HepG2 (cell line): Measurements from ENCODE around the gene EIF4G3. TPM values are rescaled to one million over a fixed set of nuclear protein-coding genes. Genes with fewer than 3 reads are reported as not detected.
A peak's percentile ranks its signal among the peaks of the same experiment; 100 is the strongest.

Source experiments
- ARNT2 ChIP-seq: sonication (generic); formaldehyde crosslinking; IDR thresholded peaks from 2 replicates; pipeline ENCODE4 v1.8.0; 2022; ENCODE audit warnings: mild to moderate bottlenecking, low read depth, missing genetic modification reagents, moderate library complexity
- CBX1 ChIP-seq: IDR thresholded peaks from one replicate; pipeline ENCODE4 v1.6.1; 2016; ENCODE audit warnings: antibody characterized with exemption, low read depth
- CHD2 ChIP-seq: IDR thresholded peaks from 2 replicates; pipeline ENCODE4 v1.6.1; 2011; ENCODE audit warnings: low read depth, low read length, improper control_type of control experiment
- EP300 ChIP-seq, 3 experiments: sonication (generic) in 1 of 3; formaldehyde crosslinking in 1 of 3; IDR thresholded peaks; 2 replicates each; pipeline versions ENCODE4 v1.5.1 to v1.6.1; 2011 to 2020; ENCODE audit warnings: low read depth in 2 of 3, low read length in 2 of 3, borderline replicate concordance in 1 of 3, improper control_type of control experiment in 1 of 3, mild to moderate bottlenecking in 1 of 3, missing genetic modification reagents in 1 of 3, moderate library complexity in 1 of 3
- FLYWCH1 ChIP-seq: sonication (generic); formaldehyde crosslinking; IDR thresholded peaks from 2 replicates; pipeline ENCODE4 v1.8.1; 2023; ENCODE audit warnings: mild to moderate bottlenecking, missing genetic modification reagents
- FOXA3 ChIP-seq: IDR thresholded peaks from 2 replicates; pipeline ENCODE4 v1.6.1; 2016; ENCODE audit warnings: missing genetic modification reagents, missing compliant biosample characterization
- KAT2B ChIP-seq: fragments of 150-350 bp; IDR thresholded peaks from 2 replicates; pipeline ENCODE4 v1.6.1; 2014; ENCODE audit warnings: low read depth, low read length, borderline replicate concordance
- KAT7 ChIP-seq: IDR thresholded peaks from 2 replicates; pipeline ENCODE4 v1.6.1; 2018; ENCODE audit warnings: borderline replicate concordance, missing compliant biosample characterization
- MBD4 ChIP-seq: IDR thresholded peaks from 2 replicates; pipeline ENCODE4 v1.6.1; 2012; ENCODE audit warnings: low read length, inconsistent platforms, borderline replicate concordance
- MXD4 ChIP-seq: IDR thresholded peaks from 2 replicates; pipeline ENCODE4 v1.6.1; 2016; ENCODE audit warnings: mild to moderate bottlenecking, missing biosample characterization, missing genetic modification reagents
- PHF8 ChIP-seq: sonication (generic); formaldehyde crosslinking; IDR thresholded peaks from 2 replicates; pipeline ENCODE4 v1.5.0; 2020; ENCODE audit warnings: missing genetic modification reagents
- PLRG1 ChIP-seq: fragments of 450-650 bp; conservative IDR thresholded peaks from 2 replicates; pipeline ENCODE4 v1.6.1; 2016
- RXRB ChIP-seq: IDR thresholded peaks from 2 replicates; pipeline ENCODE4 v1.6.1; 2016; ENCODE audit warnings: borderline replicate concordance, missing genetic modification reagents, missing compliant biosample characterization
- SAFB2 ChIP-seq: sonication (generic); formaldehyde crosslinking; IDR thresholded peaks from 2 replicates; pipeline ENCODE4 v1.5.1; 2020; ENCODE audit warnings: missing genetic modification reagents, low read depth, mild to moderate bottlenecking, borderline replicate concordance
- ZFY ChIP-seq: sonication (generic); formaldehyde crosslinking; IDR thresholded peaks from 2 replicates; pipeline ENCODE4 v1.4.0; 2020; ENCODE audit warnings: missing genetic modification reagents
- ZNF17 ChIP-seq: sonication (generic); formaldehyde crosslinking; IDR thresholded peaks from 2 replicates; pipeline ENCODE4 v1.5.0; 2020; ENCODE audit warnings: mild to moderate bottlenecking, missing genetic modification reagents
- ZNF264 ChIP-seq: sonication (generic); formaldehyde crosslinking; IDR thresholded peaks from 2 replicates; pipeline ENCODE4 v1.4.0; 2020; ENCODE audit warnings: missing genetic modification reagents
- ZNF468 ChIP-seq: sonication (generic); formaldehyde crosslinking; IDR thresholded peaks from 2 replicates; pipeline ENCODE4 v1.8.0; 2022; ENCODE audit warnings: mild to moderate bottlenecking, moderate library complexity, missing genetic modification reagents
- ZSCAN25 ChIP-seq: sonication (generic); formaldehyde crosslinking; IDR thresholded peaks from 2 replicates; pipeline ENCODE4 v1.8.0; 2022; ENCODE audit warnings: mild to moderate bottlenecking, missing genetic modification reagents
- polyA plus RNA-seq, 8 experiments: library from polyadenylated mRNA; depleted of rRNA in 3 of 8; stranded (reverse) in 7 of 8; unstranded in 1 of 8; fragments of >200 nt; fragmentation: Illumina TruSeq in 4 of 8; extraction: Trizol in 4 of 8; gene quantifications; 2 replicates each; pipeline versions ENCODE4 v1.2.1 to v1.2.3, GENCODE V29; 2011 to 2016; ENCODE audit warnings: low read depth in 4 of 8, missing spikeins in 1 of 8, mixed read lengths in 1 of 8; ENCODE audit not compliant: insufficient read depth in 1 of 8
- total RNA-seq, 5 experiments: library from RNA; depleted of rRNA; stranded (reverse); fragments of >200 nt; fragmentation: Illumina TruSeq; extraction: Trizol; gene quantifications; 2 replicates each; pipeline ENCODE4 v1.2.3, GENCODE V29; 2016; ENCODE audit warnings: low read depth in 1 of 5
- TF ChIP-seq, protein P1 (sequence below): sonication (generic); formaldehyde crosslinking; IDR thresholded peaks from 2 replicates; pipeline ENCODE4 v1.4.0; 2020; ENCODE audit warnings: missing genetic modification reagents
- TF ChIP-seq, protein P2 (sequence below): sonication (generic); formaldehyde crosslinking; IDR thresholded peaks from 2 replicates; pipeline ENCODE4 v1.4.0; 2020; ENCODE audit warnings: mild to moderate bottlenecking, missing genetic modification reagents
- TF ChIP-seq, protein P3 (sequence below): sonication (generic); formaldehyde crosslinking; IDR thresholded peaks from 2 replicates; pipeline ENCODE4 v1.5.1; 2020; ENCODE audit warnings: mild to moderate bottlenecking, moderate library complexity, missing genetic modification reagents
- TF ChIP-seq, protein P4 (sequence below): sonication (generic); formaldehyde crosslinking; IDR thresholded peaks from 2 replicates; pipeline ENCODE4 v1.8.0; 2022; ENCODE audit warnings: low read depth, missing genetic modification reagents
- TF ChIP-seq, protein P5 (sequence below): sonication (generic); formaldehyde crosslinking; IDR thresholded peaks from 2 replicates; pipeline ENCODE4 v1.4.0; 2020; ENCODE audit warnings: missing genetic modification reagents

EIF4G3 gene
- total and polyA plus RNA-seq, 2 of the 13 experiments (the other 11 are each of a cell fraction or from before 2014, with no cell fraction given) = 22.2 to 27.6 TPM

DNA sequence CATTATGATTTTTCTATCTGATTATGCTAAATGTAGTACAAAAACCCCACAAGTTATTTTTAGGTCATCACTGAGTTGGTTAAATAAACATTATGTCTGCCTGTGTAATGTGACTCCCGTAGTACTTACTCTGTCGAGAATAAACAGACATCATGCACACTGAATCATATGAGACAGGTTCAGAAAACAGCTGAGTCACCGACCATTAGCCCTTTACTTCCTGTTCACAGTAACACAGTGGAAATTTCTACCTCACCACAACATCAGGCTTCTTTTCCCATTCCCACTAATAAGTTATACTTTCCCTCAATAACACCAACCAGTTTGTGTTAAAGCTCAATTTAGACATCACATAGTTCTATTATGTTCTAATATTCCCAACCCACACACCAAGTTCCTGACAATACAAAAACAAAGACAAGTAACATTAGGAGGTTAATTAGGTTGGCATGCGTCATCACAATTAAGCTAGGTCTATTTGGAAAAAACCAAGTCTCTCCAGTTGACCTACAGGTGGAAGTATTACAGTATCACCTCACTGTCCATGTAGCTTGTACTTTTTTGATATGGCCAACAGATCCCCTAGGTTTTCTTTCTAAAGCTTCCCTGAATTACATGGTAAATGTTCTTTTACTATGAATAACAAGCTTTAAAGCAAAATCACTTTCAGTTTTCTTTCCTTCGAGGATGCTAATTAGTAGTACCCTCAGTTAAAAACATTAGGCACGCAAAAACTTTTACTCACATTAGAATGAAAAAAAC lies 154.2 kb downstream of the EIF4G3 start (continued):
- TF ChIP-seq ZSCAN25 (CRISPR knock-in tag) = no peak
- no peak for TF ChIP-seq ARNT2 (CRISPR knock-in tag)
- no peak for TF ChIP-seq CBX1
- TF ChIP-seq MBD4 = no peak
- no peak for TF ChIP-seq PLRG1
- TF ChIP-seq, protein P1, sequence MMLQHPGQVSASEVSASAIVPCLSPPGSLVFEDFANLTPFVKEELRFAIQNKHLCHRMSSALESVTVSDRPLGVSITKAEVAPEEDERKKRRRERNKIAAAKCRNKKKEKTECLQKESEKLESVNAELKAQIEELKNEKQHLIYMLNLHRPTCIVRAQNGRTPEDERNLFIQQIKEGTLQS (CRISPR knock-in tag) = peak; percentile 62; the same call in 1 of the 2 replicates
- no peak for TF ChIP-seq CHD2
- TF ChIP-seq, protein P2, sequence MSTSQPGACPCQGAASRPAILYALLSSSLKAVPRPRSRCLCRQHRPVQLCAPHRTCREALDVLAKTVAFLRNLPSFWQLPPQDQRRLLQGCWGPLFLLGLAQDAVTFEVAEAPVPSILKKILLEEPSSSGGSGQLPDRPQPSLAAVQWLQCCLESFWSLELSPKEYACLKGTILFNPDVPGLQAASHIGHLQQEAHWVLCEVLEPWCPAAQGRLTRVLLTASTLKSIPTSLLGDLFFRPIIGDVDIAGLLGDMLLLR = no peak
- TF ChIP-seq, protein P3, sequence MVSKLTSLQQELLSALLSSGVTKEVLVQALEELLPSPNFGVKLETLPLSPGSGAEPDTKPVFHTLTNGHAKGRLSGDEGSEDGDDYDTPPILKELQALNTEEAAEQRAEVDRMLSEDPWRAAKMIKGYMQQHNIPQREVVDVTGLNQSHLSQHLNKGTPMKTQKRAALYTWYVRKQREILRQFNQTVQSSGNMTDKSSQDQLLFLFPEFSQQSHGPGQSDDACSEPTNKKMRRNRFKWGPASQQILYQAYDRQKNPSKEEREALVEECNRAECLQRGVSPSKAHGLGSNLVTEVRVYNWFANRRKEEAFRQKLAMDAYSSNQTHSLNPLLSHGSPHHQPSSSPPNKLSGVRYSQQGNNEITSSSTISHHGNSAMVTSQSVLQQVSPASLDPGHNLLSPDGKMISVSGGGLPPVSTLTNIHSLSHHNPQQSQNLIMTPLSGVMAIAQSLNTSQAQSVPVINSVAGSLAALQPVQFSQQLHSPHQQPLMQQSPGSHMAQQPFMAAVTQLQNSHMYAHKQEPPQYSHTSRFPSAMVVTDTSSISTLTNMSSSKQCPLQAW (CRISPR knock-in tag) = no peak
- no peak for TF ChIP-seq KAT2B
- TF ChIP-seq RXRB = peak; percentile 83
- TF ChIP-seq, protein P4, sequence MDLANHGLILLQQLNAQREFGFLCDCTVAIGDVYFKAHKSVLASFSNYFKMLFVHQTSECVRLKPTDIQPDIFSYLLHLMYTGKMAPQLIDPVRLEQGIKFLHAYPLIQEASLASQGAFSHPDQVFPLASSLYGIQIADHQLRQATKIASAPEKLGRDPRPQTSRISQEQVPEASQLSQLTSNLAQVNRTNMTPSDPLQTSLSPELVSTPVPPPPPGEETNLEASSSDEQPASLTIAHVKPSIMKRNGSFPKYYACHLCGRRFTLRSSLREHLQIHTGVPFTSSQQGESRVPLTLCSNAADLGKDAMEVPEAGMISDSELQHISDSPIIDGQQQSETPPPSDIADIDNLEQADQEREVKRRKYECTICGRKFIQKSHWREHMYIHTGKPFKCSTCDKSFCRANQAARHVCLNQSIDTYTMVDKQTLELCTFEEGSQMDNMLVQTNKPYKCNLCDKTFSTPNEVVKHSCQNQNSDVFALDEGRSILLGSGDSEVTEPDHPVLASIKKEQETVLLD (CRISPR knock-in tag) = no peak
- TF ChIP-seq KAT7 (CRISPR knock-in tag) = 0 out of 2 replicates have a peak, but pooled peaks have one; percentile 40
- no peak for TF ChIP-seq ZFY (CRISPR knock-in tag)
- TF ChIP-seq MXD4 (CRISPR knock-in tag) = peak; percentile 42; the same call in 1 of the 2 replicates
- TF ChIP-seq EP300 (IDR thresholded peaks at IDR 0.05; ENCODE audit: low read depth in 2 of 2, low read length in 2 of 2) = peak in 1 of 2 experiments; percentile 87; a peak in 2 of 4 replicates
- TF ChIP-seq EP300 (CRISPR knock-in tag; IDR thresholded peaks at IDR 0.05; ENCODE audit: borderline replicate concordance) = peak; percentile 59; the same call in 1 of the 2 replicates
- TF ChIP-seq ZNF264 (CRISPR knock-in tag) = 0 out of 2 replicates have a peak, but pooled peaks have one; percentile 21
- TF ChIP-seq SAFB2 (CRISPR knock-in tag) = no peak
- TF ChIP-seq FOXA3 (CRISPR knock-in tag) = peak; percentile 86
- no peak for TF ChIP-seq PHF8 (CRISPR knock-in tag)
- no peak for TF ChIP-seq ZNF17 (CRISPR knock-in tag)
- TF ChIP-seq FLYWCH1 (CRISPR knock-in tag) = no peak
- no peak for TF ChIP-seq ZNF468 (CRISPR knock-in tag)
- TF ChIP-seq, protein P5, sequence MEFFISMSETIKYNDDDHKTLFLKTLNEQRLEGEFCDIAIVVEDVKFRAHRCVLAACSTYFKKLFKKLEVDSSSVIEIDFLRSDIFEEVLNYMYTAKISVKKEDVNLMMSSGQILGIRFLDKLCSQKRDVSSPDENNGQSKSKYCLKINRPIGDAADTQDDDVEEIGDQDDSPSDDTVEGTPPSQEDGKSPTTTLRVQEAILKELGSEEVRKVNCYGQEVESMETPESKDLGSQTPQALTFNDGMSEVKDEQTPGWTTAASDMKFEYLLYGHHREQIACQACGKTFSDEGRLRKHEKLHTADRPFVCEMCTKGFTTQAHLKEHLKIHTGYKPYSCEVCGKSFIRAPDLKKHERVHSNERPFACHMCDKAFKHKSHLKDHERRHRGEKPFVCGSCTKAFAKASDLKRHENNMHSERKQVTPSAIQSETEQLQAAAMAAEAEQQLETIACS (CRISPR knock-in tag) = no peak
